ENCODE measurements around the gene SLC8A3.

DNA sequence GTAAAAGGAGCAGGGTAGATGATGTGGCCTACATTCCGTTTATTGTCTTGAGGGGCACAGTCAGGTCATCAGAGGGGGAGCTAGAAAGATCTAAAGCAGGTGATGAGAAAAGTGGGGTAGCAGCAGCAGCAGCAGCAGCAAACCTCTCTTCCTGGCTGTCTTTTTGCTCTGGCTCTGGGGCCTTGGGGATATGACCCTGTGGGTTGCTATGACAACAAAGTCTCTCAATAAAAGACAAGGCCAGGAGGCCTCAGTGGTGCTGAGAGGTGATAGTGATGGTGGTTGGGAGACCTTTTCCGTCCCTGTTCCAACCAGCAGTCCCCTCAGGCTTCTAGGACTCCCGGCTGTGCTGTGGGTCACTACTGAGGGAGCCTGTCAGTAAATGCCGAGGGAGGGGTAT is 138.6 kb downstream of the SLC8A3 start:
- TF ChIP-seq POLR2AphosphoS5 (IDR thresholded peaks at IDR 0.05; ENCODE audit: low read depth, low read length) (no peak), POLR2A (IDR thresholded peaks at IDR 0.05; ENCODE audit: low read depth, low read length) (no peak)

Measured in GM12892 (cell line).